A549 treated with dexamethasone at 1 μM for 4 hours (cell line): ENCODE data around the gene NFKBIE. TPM values are rescaled to one million over a fixed set of nuclear protein-coding genes. Genes with fewer than 3 reads are reported as not detected.

Experiments used
- total RNA-seq: library from RNA; stranded (reverse); fragments of 200-300 nt; extraction: Qiagen RNA extraction; gene quantifications from 5 replicates; pipeline ENCODE4 v1.2.3, GENCODE V29; 2022

The NFKBIE gene
- total RNA-seq: 6.0 to 7.1 TPM (median 6.1 TPM) in 5 replicates

DNA sequence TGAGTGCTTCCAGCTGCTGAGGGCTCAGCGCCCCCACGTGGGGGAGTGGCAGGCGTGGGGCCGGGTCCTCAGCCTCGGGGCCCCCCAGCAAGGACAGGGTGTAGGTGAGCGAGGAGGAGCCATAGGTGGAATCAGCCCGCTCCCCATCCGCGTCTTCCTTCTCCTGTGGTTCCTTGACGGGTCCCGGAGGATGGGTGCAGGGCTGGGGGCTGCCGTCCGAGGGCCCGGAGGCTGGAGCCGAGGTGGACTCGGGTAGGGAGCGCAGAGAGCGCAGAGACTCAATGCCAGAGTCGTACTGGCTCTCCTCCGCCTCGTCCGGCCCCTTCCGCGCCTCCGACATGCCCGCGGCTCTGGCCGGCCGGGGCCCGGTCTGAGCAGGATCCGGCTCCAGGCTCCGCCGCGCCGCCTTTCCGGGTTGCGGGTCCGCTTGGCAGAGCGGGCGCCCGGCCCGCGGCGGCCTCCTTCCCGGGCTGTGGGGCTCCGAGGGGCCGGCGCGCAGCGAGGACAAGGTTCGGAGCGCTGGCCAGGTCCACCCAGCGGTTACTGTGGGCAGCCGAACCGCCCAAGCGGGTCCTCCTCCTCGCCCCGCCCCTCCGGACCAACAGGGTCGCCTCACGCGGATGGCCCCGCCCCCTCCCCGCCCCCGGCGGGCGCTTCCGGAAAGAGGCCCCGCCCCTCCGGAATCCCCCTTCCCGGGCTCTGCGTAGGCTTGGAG is at the start of gene NFKBIE:
Gene NFKBIE, minus strand, starts transcription at position 545 of the 715 bp plus-strand sequence. Its CDS starts 205 bp downstream, at position 340.

GRCh38 chr6:44312901-44313788 is 47.8 kb upstream of the NFKBIE start, which contains the start of gene AARS2:
Gene AARS2 (minus strand): TSS chr6:44313347. CDS start chr6:44313323, 24 bp downstream.

GRCh38 chr6:44269921-44270525 is 4.7 kb upstream of the NFKBIE start, which contains the start of gene TMEM151B:
Gene TMEM151B (plus strand): TSS chr6:44270450. CDS start chr6:44270743, 293 bp downstream.

DNA sequence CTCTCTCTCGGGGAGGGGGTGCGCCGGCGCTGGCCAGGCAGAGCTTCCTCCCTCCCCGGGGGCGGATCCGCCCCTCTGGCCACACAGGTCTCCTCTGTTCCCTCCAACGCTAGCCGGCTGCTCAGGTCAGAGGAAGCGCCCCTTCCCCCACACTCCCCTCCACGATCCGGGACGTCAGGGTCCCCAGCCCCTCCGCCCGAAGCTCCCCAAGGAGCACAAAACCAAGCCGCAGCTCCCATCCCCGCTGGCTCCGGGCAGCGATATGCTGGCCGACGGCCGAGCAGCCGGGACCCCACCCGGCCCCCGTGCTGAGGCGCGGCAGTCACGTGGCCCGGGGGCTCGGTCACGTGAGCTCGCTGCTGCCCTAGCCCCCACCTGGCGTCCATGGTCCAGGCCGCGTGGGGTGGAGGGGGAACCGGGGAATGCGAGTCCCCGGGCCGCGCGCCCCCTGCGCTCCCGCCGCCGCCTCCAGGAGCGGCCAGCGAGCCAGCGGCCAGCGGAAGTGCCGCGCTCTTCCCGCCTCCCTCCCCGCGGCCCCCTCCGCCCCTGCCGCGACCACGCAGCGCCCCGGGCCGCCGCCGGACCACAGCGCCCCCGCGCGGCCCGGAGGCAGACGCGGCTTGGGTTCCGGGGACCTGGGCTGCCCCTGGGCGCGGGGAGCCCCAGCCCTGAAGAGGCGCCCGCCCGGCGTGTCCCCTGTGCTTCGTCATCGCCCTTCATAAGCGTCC is 8.2 kb downstream of the NFKBIE start, which contains the start of gene SLC35B2:
Gene SLC35B2, minus strand, starts transcription at position 504 of the 728 bp plus-strand sequence. Its CDS starts 118 bp downstream, at position 386.

GRCh38 chr6:44246663-44247337 is 18.6 kb downstream of the NFKBIE start, which contains the start of gene HSP90AB1:
Gene HSP90AB1 (plus strand): TSS chr6:44247101. CDS start chr6:44248630, 1,529 bp downstream.

DNA sequence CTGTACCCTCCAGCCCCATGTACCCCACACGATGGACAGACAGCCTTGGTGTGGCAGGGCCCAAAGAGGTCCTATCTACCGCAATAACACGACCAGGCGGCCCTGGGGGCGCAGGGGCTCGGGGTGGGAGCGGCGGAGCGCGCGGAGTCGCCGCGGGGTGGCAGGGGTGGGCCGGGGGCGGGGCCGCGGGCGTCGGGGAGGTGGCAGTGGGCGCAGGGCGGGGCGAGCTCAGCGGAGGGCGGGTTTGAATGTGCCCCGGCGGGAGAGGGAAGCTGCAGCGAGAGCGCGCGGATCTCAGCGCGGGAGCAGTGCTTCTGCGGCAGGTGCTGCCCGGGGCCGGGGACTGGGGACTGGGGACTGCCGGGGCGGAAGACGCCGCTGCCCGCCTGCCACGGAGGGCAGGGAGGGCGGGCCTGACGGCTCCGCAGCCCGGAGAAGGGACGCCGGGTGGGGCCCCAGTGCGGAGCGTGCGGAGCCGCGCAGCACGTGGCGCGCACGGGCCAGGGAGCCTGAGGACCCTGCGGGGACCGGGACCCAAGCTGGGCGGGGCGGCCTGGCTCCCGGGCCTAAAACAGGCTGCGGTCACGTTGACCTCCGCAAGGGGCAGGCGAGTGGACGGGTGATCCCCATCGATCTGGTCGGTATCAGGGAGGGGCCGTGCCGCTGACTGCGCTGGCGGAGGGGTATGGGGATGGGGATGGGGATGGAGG is 41.9 kb downstream of the NFKBIE start, which contains the start of gene SLC29A1:
Gene SLC29A1, plus strand, starts transcription at position 277 of the 710 bp plus-strand sequence. CDS start 3,719 bp downstream, outside the sequence.

DNA sequence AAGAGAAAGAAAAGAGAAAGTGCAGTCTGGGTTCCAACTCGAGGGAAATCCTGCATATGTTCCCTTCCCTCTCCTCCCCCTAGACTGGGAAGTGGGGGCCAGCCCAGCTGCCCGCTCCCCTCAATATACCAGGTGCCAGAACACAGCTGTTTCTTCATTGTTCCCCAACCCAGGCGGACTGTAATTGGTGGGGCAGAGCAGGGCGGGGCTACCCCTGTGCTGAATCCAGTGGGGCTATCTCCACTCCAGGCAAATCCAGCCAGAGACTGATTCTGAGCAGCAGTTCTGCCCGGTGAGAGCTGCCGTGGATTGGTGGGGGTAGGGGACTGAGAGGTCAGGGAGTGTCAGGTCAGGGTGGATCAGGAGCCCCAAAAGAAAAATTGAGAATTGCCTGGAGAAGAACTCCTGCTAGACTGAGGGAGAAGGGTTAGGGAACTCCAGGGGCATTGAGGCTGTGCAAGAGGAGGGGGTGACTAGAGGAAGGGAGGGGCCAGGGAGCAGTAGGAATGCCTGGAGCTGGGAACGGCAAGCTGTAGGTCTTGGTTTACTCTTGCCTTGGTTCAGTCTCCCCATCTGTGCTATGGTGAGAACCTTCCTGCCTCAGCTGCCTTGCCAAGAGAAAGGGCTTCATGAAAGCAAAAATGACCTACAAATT is 48.5 kb downstream of the NFKBIE start, which contains the start of gene MYMX:
Gene MYMX, plus strand, starts transcription at position 250 of the 655 bp plus-strand sequence. CDS start 546 bp downstream, outside the sequence.

Other genes with a start within 250 kb of the NFKBIE start
- gene MRPL14, start 138.1 kb downstream of the NFKBIE start, total RNA-seq: 54.0 to 64.0 TPM (median 61.6 TPM) in 5 replicates
- gene TMEM63B, start 138.0 kb downstream of the NFKBIE start, total RNA-seq: 10.3 to 16.8 TPM (median 16.0 TPM) in 5 replicates
- not detected in 5 replicates for gene CAPN11, start 106.7 kb downstream of the NFKBIE start, total RNA-seq
- not detected in 5 replicates for gene MYMX, start 48.6 kb downstream of the NFKBIE start, total RNA-seq
- gene SLC29A1, start 42.0 kb downstream of the NFKBIE start, total RNA-seq: 36.0 to 55.2 TPM (median 51.3 TPM) in 5 replicates
- gene HSP90AB1, start 18.4 kb downstream of the NFKBIE start, total RNA-seq: 1,087 to 1,237 TPM (median 1,168 TPM) in 5 replicates
- gene SLC35B2, start 8.0 kb downstream of the NFKBIE start, total RNA-seq: 51.2 to 63.5 TPM (median 59.5 TPM) in 5 replicates
- gene TMEM151B, start 4.9 kb upstream of the NFKBIE start, total RNA-seq: 0.06 to 0.17 TPM (median 0.14 TPM) in 5 replicates
- gene AARS2, start 47.8 kb upstream of the NFKBIE start, total RNA-seq: 5.2 to 8.1 TPM (median 6.9 TPM) in 5 replicates
- not detected in 5 replicates for gene SPATS1, start 77.1 kb upstream of the NFKBIE start, total RNA-seq
- gene CDC5L, start 122.2 kb upstream of the NFKBIE start, total RNA-seq: 13.4 to 16.1 TPM (median 15.4 TPM) in 5 replicates